HG02973 (cell line): Measurements from ENCODE around the gene SLC35C1.
"Not testable (repeated sequence)": the region's sequence is repeated elsewhere in the genome, so short reads cannot be mapped to it uniquely, and the experiment has no call there.

ENCODE experiments used
- ATAC-seq: cut with Tn5 transposase; IDR thresholded peaks from one replicate; pipeline ENCODE4 v1.9.1; 2021; ENCODE audit warnings: moderate library complexity; ENCODE audit not compliant: unreplicated experiment

Gene SLC35C1

GRCh38 chr11:45786272-45786671 lies 18.7 kb upstream of the SLC35C1 start:
- ATAC-seq = no peak

- no peak for ATAC-seq
Observed at GRCh38 chr11:45788887-45789286, 16.1 kb upstream of the SLC35C1 start.

- no peak for ATAC-seq
Observed at GRCh38 chr11:45791524-45791923, 13.4 kb upstream of the SLC35C1 start.

DNA sequence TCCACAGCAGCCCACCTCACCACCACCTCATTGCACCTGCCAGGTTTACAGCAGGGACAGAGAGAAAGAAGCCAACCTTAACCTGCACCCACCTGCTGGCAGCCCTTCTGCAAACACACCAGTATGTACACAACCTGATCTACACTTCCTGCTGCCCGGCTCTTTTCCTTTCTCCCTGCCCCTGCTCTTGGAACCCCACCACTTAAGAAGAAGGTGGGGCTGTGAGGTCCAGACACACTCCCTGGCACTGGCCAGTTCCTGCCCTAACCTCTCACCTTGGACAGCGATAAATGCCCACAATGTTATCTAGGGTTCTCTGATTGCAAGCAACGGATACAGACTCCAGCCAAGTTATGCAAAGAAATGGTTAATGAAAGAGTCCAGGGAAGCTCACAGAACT lies 10.8 kb upstream of the SLC35C1 start:
- no peak for ATAC-seq

GRCh38 chr11:45795379-45795778 lies 9.6 kb upstream of the SLC35C1 start:
- no peak for ATAC-seq

- no peak for ATAC-seq
Observed at GRCh38 chr11:45796461-45796861, 8.5 kb upstream of the SLC35C1 start.

GRCh38 chr11:45798793-45799441 lies 6.0 kb upstream of the SLC35C1 start:
- no peak for ATAC-seq

GRCh38 chr11:45799562-45799961 lies 5.4 kb upstream of the SLC35C1 start:
- ATAC-seq = no peak

GRCh38 chr11:45800261-45800660 lies 4.7 kb upstream of the SLC35C1 start:
- no peak for ATAC-seq

- no peak for ATAC-seq
Observed at GRCh38 chr11:45801723-45802315, 3.1 kb upstream of the SLC35C1 start.

DNA sequence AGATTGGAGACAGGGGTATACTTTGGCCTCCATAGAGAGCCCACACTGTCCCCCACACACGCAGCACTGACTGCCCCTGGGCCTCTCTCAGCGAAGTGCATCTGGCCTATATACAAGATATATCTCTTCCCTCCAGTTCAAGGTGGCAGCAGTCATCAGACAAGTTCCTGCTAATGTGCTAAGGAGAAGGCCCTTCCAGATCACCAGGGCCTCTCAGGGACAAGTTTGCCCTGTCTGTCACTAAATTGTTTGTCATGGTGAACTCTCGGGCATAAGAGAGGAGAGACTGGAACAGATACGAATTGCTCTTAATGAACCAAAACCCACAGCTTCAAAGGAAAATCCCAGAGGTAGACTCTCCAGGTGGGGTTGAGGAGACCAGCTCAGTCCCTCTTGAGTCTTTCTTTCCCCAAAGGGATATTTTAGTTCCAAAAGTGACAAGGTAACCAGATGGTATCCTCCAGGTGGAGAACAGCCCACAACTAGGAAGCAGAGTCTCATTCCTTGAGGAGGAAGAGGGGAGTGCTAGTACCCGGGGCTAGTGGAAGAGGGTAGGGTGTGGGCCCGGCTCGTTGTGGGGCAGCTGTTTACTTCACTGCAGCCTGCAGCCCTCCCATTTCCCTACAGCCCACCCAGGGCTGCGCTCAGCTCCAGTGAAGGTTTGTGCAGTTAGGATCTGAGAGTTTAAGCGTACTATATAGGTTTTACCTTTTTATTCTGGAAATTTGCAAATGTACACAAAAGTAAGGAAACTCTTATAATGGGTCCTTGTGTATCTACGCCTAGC lies 2.2 kb upstream of the SLC35C1 start:
- no peak for ATAC-seq

- ATAC-seq = peak; percentile 35
Observed at GRCh38 chr11:45803971-45804760, 783 bp upstream of the SLC35C1 start.

- ATAC-seq = peak; percentile 25
Observed at GRCh38 chr11:45805305-45806071, 539 bp downstream of the SLC35C1 start.

GRCh38 chr11:45806072-45806933 lies 1.4 kb downstream of the SLC35C1 start:
- no peak for ATAC-seq

- ATAC-seq = no peak
Observed at GRCh38 chr11:45806937-45807791, 2.2 kb downstream of the SLC35C1 start.

DNA sequence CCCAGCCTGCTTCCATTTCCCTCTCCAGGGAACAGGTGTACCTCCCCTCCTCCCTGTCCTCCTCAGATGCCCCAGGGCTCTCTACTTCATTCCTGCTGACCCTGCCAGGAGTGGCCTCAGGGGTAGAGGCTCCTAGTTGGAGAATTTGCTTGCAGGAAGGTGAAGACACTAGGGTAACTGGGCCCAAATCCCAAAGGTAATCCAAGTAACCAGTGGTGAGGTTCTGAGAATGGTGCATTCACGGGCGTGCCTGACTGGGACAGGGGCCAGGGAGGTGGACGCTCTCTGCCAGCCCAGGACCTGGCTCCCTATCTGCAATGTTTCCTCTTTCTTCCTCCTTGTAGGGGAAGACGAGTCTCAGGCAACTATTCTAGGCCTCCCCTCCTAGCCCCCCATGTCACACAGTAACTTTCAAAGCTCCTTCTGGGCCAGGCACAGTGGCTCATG lies 2.9 kb downstream of the SLC35C1 start:
- ATAC-seq = no peak

DNA sequence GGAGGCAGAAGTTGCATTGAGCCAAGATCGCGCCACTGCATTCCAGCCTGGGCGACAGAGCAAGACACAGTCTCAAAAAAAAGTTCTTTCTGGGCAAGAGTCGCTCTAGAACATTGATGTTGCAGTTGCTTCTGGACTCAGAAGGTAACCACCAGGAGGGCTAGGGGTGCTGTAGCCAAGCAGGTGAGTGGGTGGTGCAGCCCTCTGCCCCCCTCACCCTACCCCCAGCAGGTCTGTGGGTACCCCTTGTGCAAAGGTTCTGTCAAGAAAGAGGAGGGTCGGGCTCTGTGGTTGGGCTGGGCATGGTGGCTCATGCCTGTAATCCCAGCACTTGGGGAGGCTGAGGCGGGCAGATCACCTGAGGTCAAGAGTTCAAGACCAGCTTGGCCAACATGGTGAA lies 3.5 kb downstream of the SLC35C1 start:
- not testable (repeated sequence) for ATAC-seq
